ENCODE measurements around the gene RAPGEFL1.

RAPGEFL1 gene

DNA sequence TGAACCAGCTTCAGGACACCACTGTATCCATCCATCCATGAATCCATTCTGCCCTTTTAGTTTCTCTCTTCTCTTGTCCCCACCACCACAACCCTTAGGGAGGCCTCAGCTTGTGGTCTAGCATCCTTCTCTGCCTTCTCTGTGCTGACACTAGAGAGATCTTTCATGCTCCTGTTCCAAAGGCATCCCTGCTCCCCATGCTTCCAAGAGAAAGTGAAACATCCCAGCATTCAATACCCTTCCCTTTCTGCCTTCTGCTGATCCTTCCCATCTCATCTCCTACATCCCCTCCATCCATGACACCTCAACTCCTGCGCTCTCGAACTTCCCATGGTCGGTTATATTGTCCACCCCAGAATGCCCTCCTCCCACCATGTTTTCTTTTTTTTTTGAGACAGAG, 10.0 kb downstream of the RAPGEFL1 start:
- no peaks in the 10 kb centered on the region for H3K9me3 ChIP-seq
- no peaks in the 10 kb centered on the region for H3K36me3 ChIP-seq
- DNase-seq, result no peak
- peaks cover 3% of the 10 kb centered on the region for H3K4me1 ChIP-seq
- no peak overlapping the region for H3K4me3 ChIP-seq (ENCODE audit: low read depth, low read length)
- H3K27me3 ChIP-seq, result no peaks in the 10 kb centered on the region
- TF ChIP-seq, protein P1, sequence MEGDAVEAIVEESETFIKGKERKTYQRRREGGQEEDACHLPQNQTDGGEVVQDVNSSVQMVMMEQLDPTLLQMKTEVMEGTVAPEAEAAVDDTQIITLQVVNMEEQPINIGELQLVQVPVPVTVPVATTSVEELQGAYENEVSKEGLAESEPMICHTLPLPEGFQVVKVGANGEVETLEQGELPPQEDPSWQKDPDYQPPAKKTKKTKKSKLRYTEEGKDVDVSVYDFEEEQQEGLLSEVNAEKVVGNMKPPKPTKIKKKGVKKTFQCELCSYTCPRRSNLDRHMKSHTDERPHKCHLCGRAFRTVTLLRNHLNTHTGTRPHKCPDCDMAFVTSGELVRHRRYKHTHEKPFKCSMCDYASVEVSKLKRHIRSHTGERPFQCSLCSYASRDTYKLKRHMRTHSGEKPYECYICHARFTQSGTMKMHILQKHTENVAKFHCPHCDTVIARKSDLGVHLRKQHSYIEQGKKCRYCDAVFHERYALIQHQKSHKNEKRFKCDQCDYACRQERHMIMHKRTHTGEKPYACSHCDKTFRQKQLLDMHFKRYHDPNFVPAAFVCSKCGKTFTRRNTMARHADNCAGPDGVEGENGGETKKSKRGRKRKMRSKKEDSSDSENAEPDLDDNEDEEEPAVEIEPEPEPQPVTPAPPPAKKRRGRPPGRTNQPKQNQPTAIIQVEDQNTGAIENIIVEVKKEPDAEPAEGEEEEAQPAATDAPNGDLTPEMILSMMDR (IDR thresholded peaks at IDR 0.05; ENCODE audit: low read depth, low read length), result no peak

DNA sequence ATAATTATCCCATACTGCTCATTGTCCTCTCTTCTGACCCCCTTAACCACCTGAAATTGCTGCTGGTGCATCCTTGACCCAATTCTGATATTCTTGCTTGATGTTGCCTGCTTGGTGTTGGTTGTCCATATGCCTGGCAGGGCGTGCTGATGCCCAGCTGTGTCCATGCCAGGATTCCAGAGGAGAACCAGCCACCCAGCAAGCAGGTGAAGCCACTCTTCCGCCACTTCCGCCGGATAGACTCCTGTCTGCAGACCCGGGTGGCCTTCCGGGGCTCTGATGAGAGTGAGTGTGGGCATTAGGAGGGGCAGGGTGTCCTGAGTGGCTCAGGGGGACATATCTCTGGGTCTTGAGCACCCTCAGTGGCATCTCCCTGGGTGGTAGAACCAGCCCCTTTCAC, 11.4 kb downstream of the RAPGEFL1 start:
- H3K4me1 ChIP-seq, result peaks cover 3% of the 10 kb centered on the region
- H3K36me3 ChIP-seq, result no peaks in the 10 kb centered on the region
- no peaks in the 10 kb centered on the region for H3K9me3 ChIP-seq
- TF ChIP-seq, protein P1 (IDR thresholded peaks at IDR 0.05; ENCODE audit: low read depth, low read length), result no peak
- no peaks in the 10 kb centered on the region for H3K27me3 ChIP-seq
- DNase-seq, result no peak
- H3K4me3 ChIP-seq (ENCODE audit: low read depth, low read length), result no peak overlapping the region

DNA sequence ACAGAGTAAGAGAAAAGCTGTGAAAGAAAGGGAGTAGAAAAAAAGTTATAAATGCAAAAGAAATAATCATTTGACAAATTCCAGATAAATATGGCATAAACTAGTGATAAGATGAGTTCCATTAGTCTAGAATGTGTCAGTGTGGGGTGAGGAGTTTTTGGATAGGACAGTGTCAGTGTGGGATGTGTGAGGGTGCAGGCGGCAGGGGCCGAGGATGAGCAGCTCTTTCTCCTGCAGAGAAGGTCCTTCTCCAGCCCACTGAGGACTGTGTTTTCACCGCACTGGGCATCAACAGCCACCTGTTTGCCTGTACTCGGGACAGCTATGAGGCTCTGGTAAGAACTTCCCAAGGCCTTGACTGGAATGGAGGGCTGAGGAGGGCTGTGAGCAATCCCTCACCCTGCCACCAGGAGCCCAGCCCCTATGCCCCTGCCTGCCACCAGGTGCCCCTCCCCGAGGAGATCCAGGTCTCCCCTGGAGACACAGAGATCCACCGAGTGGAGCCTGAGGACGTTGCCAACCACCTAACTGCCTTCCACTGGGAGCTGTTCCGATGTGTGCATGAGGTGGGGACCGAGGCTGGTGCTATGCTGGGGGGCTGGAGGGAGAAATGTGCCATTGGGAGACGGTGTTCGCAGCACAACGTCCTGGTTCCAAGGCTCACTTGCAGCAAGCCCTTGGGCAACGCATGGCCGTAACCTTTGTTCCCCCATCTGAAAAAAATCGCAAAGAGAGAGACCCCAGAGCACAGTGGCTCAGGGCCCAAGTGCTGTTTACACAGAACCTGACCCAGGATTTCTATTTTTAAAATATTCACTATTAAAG, 13.1 kb downstream of the RAPGEFL1 start:
- Histone ChIP-seq H3K27me3 (no peaks in the 10 kb centered on the region), H3K4me1 (peaks cover 7% of the 10 kb centered on the region), H3K9me3 (no peaks in the 10 kb centered on the region), H3K4me3 (ENCODE audit: low read depth, low read length) (peak overlapping the region; percentile 71), H3K36me3 (no peaks in the 10 kb centered on the region)
- DNase-seq, result peak; percentile 78
- TF ChIP-seq, protein P1 (IDR thresholded peaks at IDR 0.05; ENCODE audit: low read depth, low read length), result peak; percentile 72

DNA sequence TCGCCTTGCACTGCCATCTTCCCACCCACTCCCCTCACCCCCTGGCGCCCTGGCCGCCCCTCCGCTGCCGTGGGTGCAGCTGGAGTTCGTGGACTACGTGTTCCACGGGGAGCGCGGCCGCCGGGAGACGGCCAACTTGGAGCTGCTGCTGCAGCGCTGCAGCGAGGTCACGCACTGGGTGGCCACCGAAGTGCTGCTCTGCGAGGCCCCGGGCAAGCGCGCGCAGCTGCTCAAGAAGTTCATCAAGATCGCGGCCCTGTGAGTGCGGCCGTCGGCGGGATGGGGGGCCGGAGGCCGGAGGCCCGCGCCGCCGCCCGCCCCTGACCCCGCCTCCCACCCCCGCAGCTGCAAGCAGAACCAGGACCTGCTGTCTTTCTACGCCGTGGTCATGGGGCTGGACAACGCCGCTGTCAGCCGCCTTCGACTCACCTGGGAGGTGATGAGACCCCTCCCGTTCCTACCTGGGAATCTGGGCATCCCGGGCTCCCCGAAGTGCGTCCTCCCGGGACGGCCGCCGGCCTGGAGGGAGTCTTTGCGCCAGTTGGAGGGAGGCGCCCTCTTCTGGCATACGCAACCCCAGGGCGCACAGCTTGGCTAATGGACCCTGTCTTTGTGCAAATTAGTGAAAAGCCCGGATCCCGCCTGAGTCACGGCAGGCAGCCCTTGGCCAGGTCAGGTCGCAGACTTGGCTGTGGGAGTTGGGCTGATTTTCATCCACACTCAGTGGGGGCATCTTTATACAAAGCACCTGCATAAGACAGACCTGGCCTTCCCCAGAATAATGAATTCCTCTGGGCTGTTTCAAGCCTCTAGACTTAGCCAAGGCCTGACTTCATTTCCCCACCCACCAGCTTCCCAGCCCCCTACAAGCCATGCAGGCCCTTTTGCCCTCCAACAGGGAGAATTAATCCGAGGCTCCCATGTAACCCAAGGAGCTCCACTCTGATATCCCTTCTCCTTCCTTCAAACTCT, 14.3 kb downstream of the RAPGEFL1 start:
- Histone ChIP-seq H3K4me1 (peaks cover 7% of the 10 kb centered on the region), H3K27me3 (no peaks in the 10 kb centered on the region), H3K4me3 (ENCODE audit: low read depth, low read length) (peak overlapping the region; percentile 71), H3K9me3 (no peaks in the 10 kb centered on the region), H3K36me3 (no peaks in the 10 kb centered on the region)
- TF ChIP-seq, protein P1 (IDR thresholded peaks at IDR 0.05; ENCODE audit: low read depth, low read length), result peak; percentile 84
- peak; percentile 87 for DNase-seq

DNA sequence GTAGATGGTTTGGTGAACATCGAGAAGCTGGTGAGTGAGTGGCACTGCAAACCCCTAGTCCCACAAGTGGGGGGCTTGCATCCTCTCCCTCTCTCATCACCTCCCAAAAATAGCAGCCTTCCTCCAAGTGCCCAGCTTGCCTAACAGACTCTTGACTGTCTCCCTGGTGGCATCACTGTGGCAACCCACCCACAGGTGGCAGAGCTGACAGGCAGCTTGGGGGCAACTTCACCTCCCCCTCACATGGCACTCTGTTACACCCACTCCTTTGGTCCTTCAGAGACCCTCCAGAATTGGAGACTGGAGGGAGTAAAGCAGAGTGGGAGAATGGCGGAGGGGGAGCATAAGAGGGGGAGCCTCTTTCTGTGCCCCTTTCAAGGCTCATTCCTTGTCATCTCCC, 15.7 kb downstream of the RAPGEFL1 start:
- Histone ChIP-seq H3K27me3 (no peaks in the 10 kb centered on the region), H3K36me3 (no peaks in the 10 kb centered on the region), H3K4me1 (peaks cover 7% of the 10 kb centered on the region), H3K9me3 (no peaks in the 10 kb centered on the region), H3K4me3 (ENCODE audit: low read depth, low read length) (no peak overlapping the region)
- TF ChIP-seq, protein P1 (IDR thresholded peaks at IDR 0.05; ENCODE audit: low read depth, low read length), result no peak
- DNase-seq, result no peak

Measured in BE2C (cell line).